ENCODE data around the gene NLGN3. TPM values are rescaled to one million over a fixed set of nuclear protein-coding genes. Genes with fewer than 3 reads are reported as not detected.

The NLGN3 gene
- total RNA-seq, 1 donor from 2014 or later: 0.67 TPM

GRCh38 chrX:71107762-71108360, 36.8 kb upstream of the NLGN3 start:
- Mint-ChIP-seq H3K27ac (peak overlapping the region; percentile 52), H3K27me3 (no peaks in the 10 kb centered on the region), H3K9me3 (no peaks in the 10 kb centered on the region), H3K36me3 (ENCODE audit: low read depth) (peaks cover 56% of the 10 kb centered on the region), H3K4me3 (peak overlapping the region; percentile 95), H3K4me1 (peaks cover 89% of the 10 kb centered on the region)
- POLR2A ChIA-PET: interaction anchor here (0.7 kb wide), 1 partner anchor 9 kb away, joined by 3 read pairs; no protein-coding TSS in a partner anchor
- DNase-seq: no peak
- intact Hi-C loops (cut with micrococcal nuclease): no loop called here
- CTCF ChIA-PET: no interaction called here
- ATAC-seq (ENCODE audit: low read depth): no peak
- no peak for TF ChIP-seq CTCF (IDR thresholded peaks at IDR 0.05)

GRCh38 chrX:71109051-71109450, 35.6 kb upstream of the NLGN3 start:
- peaks cover 56% of the 10 kb centered on the region for H3K36me3 Mint-ChIP-seq (ENCODE audit: low read depth)
- ChIA-PET CTCF (no interaction called here), POLR2A (interaction anchor here (0.5 to 3.9 kb wide), 4 partner anchors 8 to 86 kb away, joined by 3 to 76 read pairs (median 4); partner anchors contain the start of gene MED12)
- no peak for TF ChIP-seq CTCF (IDR thresholded peaks at IDR 0.05)
- peak overlapping the region; percentile 99 for H3K27ac Mint-ChIP-seq
- H3K27me3 Mint-ChIP-seq: no peaks in the 10 kb centered on the region
- no peak for DNase-seq
- intact Hi-C loops (cut with micrococcal nuclease): no loop called here
- no peak for ATAC-seq (ENCODE audit: low read depth)
- H3K4me1 Mint-ChIP-seq: peaks cover 82% of the 10 kb centered on the region
- no peaks in the 10 kb centered on the region for H3K9me3 Mint-ChIP-seq
- H3K4me3 Mint-ChIP-seq: peak overlapping the region; percentile 95

- ChIA-PET CTCF (interaction anchor here (1.8 to 2.8 kb wide), 2 partner anchors 11 to 19 kb away, joined by 6 to 17 read pairs; no protein-coding TSS in a partner anchor), POLR2A (interaction anchor here (0.8 to 3.9 kb wide), 12 partner anchors 10 to 255 kb away, joined by 3 to 76 read pairs (median 12); partner anchors contain the start of genes FOXO4, NONO, SNX12 and TAF1)
- intact Hi-C loops (cut with micrococcal nuclease): loop anchor here (1.0 to 5.0 kb wide), 7 partner anchors 8 to 421 kb away; partner anchors contain the start of genes NONO, OGT and SNX12
- H3K36me3 Mint-ChIP-seq (ENCODE audit: low read depth): peaks cover 48% of the 10 kb centered on the region
- peaks cover 67% of the 10 kb centered on the region for H3K4me1 Mint-ChIP-seq
- H3K9me3 Mint-ChIP-seq: no peaks in the 10 kb centered on the region
- ATAC-seq (ENCODE audit: low read depth) (peak; percentile 90), DNase-seq (peak; percentile 37)
- peak within 1 kb of the TSS; percentile 95 for H3K4me3 Mint-ChIP-seq
- no peaks in the 10 kb centered on the region for H3K27me3 Mint-ChIP-seq
- no peak for TF ChIP-seq CTCF (IDR thresholded peaks at IDR 0.05)
- H3K27ac Mint-ChIP-seq: peak within 1 kb of the TSS; percentile 99
Observed at GRCh38 chrX:71111141-71111843, 33.3 kb upstream of the NLGN3 start, which contains the start of gene IL2RG. Gene IL2RG, minus strand, starts transcription at chrX:71111577. Its CDS starts 38 bp downstream, at chrX:71111539.

- ChIA-PET CTCF (interaction anchor here (1.8 to 2.8 kb wide), 2 partner anchors 11 to 18 kb away, joined by 6 to 17 read pairs; no protein-coding TSS in a partner anchor), POLR2A (interaction anchor here (0.8 to 3.9 kb wide), 12 partner anchors 11 to 254 kb away, joined by 3 to 76 read pairs (median 12); partner anchors contain the start of genes FOXO4, NONO, SNX12 and TAF1)
- Mint-ChIP-seq H3K4me1 (peaks cover 62% of the 10 kb centered on the region), H3K27me3 (no peaks in the 10 kb centered on the region), H3K9me3 (no peaks in the 10 kb centered on the region), H3K36me3 (ENCODE audit: low read depth) (peaks cover 43% of the 10 kb centered on the region), H3K4me3 (peak overlapping the region; percentile 95), H3K27ac (peak overlapping the region; percentile 99)
- intact Hi-C loops (cut with micrococcal nuclease): loop anchor here (1.0 to 5.0 kb wide), 7 partner anchors 9 to 420 kb away; partner anchors contain the start of genes NONO, OGT and SNX12
- TF ChIP-seq CTCF (IDR thresholded peaks at IDR 0.05): no peak
- ATAC-seq (ENCODE audit: low read depth) (peak; percentile 33), DNase-seq (no peak)
Observed at GRCh38 chrX:71111921-71112431, 32.7 kb upstream of the NLGN3 start.

All from activated B cell treated with CpG ODN at 0.5 μM for 24 hours (primary cell).